PFSK-1 (cell line): ENCODE measurements around the gene COL13A1.

Source experiments
- FOXP2 ChIP-seq: optimal IDR thresholded peaks from 2 replicates; pipeline ENCODE3; 2011; ENCODE audit warnings: borderline replicate concordance, control low read depth, inconsistent platforms; ENCODE audit not compliant: insufficient read depth; ENCODE audit errors: extremely low read length, extremely low read depth
- POLR2AphosphoS5 ChIP-seq: IDR thresholded peaks from 2 replicates; pipeline ENCODE4 v1.6.1; 2012; ENCODE audit warnings: low read depth, mild to moderate bottlenecking, control low read depth, low read length, moderate library complexity
- SIN3A ChIP-seq: IDR thresholded peaks from 2 replicates; pipeline ENCODE4 v1.6.1; 2012; ENCODE audit warnings: mild to moderate bottlenecking, low read length, moderate library complexity, borderline replicate concordance; ENCODE audit not compliant: insufficient read depth
- TAF1 ChIP-seq: IDR thresholded peaks from 2 replicates; pipeline ENCODE4 v1.6.1; 2012; ENCODE audit warnings: low read length, control low read depth, borderline replicate concordance; ENCODE audit not compliant: insufficient read depth
- TF ChIP-seq, protein P1 (sequence below), 2 experiments: IDR thresholded peaks; 2 replicates each; pipeline versions ENCODE4 v1.6.1 to v1.8.0; 2011 to 2012; ENCODE audit warnings: low read depth in 2 of 2, low read length in 2 of 2, control low read depth in 1 of 2, inconsistent platforms in 1 of 2, mild to moderate bottlenecking in 1 of 2, moderate library complexity in 1 of 2; ENCODE audit not compliant: insufficient read depth in 1 of 2

COL13A1 gene

DNA sequence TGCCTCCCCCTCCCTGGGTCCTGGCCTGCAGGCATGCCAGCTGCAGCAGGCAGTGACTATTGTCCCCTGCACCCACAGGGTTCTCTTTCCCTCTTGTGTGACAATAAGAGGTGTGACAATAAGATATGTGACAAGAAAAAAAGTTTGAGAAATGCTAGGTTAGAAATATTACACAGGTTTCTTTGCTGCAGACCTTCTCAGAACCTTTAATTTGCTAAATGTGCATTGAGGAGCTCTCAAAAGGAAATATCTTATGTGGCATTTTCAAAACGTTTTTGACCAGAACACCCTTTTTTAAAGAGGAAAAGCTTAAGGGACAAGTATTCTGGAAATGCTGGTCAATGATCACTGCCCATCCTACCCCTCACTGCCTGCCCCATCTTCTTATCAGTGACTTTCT, 117.5 kb downstream of the COL13A1 start:
- TF ChIP-seq FOXP2 (no peak), SIN3A (no peak), TAF1 (no peak), POLR2AphosphoS5 (no peak)
- TF ChIP-seq, protein P1, sequence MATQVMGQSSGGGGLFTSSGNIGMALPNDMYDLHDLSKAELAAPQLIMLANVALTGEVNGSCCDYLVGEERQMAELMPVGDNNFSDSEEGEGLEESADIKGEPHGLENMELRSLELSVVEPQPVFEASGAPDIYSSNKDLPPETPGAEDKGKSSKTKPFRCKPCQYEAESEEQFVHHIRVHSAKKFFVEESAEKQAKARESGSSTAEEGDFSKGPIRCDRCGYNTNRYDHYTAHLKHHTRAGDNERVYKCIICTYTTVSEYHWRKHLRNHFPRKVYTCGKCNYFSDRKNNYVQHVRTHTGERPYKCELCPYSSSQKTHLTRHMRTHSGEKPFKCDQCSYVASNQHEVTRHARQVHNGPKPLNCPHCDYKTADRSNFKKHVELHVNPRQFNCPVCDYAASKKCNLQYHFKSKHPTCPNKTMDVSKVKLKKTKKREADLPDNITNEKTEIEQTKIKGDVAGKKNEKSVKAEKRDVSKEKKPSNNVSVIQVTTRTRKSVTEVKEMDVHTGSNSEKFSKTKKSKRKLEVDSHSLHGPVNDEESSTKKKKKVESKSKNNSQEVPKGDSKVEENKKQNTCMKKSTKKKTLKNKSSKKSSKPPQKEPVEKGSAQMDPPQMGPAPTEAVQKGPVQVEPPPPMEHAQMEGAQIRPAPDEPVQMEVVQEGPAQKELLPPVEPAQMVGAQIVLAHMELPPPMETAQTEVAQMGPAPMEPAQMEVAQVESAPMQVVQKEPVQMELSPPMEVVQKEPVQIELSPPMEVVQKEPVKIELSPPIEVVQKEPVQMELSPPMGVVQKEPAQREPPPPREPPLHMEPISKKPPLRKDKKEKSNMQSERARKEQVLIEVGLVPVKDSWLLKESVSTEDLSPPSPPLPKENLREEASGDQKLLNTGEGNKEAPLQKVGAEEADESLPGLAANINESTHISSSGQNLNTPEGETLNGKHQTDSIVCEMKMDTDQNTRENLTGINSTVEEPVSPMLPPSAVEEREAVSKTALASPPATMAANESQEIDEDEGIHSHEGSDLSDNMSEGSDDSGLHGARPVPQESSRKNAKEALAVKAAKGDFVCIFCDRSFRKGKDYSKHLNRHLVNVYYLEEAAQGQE (IDR thresholded peaks at IDR 0.05; ENCODE audit: insufficient read depth in 1 of 2, low read depth in 2 of 2, low read length in 2 of 2): no peak

DNA sequence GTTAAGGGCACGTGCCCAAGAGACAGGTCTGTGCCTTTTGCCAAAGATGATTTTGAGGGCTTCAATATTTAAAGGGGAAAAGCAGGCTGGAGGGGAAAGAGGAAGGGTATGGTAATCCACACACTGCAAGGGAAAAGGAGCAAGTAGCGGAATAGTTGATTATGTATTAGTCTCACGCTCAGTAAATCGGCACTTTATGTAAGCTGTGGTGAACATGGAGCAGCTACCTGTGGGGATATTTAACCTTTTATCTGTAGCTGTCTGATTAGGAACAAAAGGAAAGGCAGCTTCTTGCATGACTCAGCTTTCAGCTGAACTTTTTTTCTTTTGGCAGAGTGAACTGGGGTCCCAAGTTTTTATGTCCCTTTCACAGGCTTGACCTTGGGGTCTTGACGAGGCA, 123.4 kb downstream of the COL13A1 start:
- no peak for TF ChIP-seq SIN3A
- TF ChIP-seq TAF1: no peak
- TF ChIP-seq FOXP2: no peak
- no peak for TF ChIP-seq POLR2AphosphoS5

DNA sequence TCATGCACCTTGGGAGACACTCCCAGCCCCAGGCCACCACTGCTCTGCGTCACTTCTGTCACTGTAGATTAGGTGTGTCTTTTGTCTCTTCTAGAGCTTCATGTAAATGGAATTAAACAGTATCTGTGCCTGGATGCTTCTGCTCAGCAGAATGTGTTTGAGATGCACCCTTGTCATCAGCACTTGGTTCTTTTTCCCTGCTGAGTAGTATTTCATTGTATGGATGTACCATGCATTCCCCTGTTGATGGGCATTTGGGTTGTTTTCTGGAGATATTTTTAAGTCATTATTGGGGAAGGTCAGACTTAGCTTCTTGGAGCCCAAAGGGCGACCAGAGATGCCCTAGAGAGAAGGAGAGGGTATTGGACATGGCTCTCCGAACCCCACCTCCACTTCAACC, 126.6 kb downstream of the COL13A1 start:
- TF ChIP-seq POLR2AphosphoS5 (no peak), FOXP2 (no peak), TAF1 (no peak), SIN3A (no peak)
- TF ChIP-seq, protein P1 (IDR thresholded peaks at IDR 0.05; ENCODE audit: insufficient read depth in 1 of 2, low read depth in 2 of 2, low read length in 2 of 2): no peak

DNA sequence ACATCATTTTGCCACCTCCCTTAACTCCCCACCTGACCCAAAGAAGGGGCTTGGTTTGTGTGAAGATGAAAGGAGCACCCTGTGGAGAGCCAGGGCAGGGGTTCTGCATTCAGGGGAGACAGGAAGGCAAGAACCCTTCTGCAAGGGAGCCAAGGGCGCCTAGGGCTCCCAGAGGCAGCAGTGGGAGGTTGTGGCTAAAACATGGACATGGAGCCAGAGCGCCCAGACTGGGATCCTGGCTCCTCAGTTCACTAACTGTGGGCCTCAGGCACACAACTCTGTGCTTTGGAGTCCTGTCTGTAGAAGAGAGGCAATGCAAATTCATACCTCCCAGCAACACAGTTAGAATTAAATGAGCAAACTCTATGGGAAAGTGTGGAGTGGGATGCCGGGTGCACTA, 127.9 kb downstream of the COL13A1 start:
- TF ChIP-seq TAF1: no peak

DNA sequence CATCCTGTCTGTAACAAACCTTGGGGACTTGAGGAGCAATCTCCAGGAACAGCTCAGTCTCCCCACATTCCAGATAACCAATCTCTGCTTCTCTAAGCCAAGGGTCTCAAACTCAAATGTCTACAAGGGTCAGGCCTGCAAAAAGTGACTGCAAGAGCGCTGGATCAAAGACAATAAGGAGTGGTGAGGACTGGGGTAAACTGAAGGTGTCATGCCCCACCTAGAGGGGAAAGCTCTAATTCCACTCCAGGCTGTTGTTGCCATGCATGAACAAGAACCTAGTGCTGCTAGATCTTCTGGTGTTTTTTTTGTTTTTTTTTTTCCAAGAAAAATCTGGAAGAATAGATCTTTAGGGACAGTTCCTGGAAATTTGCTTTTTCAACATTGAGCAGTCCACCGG, 133.1 kb downstream of the COL13A1 start:
- TF ChIP-seq, protein P1 (IDR thresholded peaks at IDR 0.05; ENCODE audit: insufficient read depth in 1 of 2, low read depth in 2 of 2, low read length in 2 of 2): no peak
- TF ChIP-seq FOXP2 (no peak), TAF1 (no peak), SIN3A (no peak), POLR2AphosphoS5 (no peak)

DNA sequence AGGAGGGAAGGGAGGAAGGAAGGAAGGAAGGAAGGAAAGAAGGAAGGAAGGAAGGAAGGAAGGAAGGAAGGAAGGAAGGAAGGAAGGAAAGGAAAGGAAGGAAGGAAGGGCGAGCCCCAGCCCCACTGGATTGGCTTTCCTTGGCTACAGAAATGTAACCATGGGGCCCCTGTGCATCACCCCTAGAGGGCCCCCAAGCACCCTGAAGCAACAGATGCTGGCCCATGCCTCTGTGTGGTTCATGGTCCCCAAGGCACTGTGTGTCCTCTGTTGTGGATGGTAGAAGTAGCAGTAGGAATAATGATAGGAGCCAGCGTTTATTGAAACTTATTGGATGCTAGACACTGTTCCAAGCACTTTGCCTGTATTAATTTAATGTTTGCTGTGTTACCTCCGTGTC, 134.4 kb downstream of the COL13A1 start:
- no peak for TF ChIP-seq SIN3A
- no peak for TF ChIP-seq FOXP2
- no peak for TF ChIP-seq POLR2AphosphoS5
- no peak for TF ChIP-seq TAF1
- TF ChIP-seq, protein P1 (IDR thresholded peaks at IDR 0.05; ENCODE audit: insufficient read depth in 1 of 2, low read depth in 2 of 2, low read length in 2 of 2): no peak
